Activated naive CD4-positive, alpha-beta T cell treated with anti-CD3 and anti-CD28 coated beads for 36 hours (primary cell): ENCODE measurements around the gene LRGUK. TPM values are rescaled to one million over a fixed set of nuclear protein-coding genes. Genes with fewer than 3 reads are reported as not detected.
"Not testable (repeated sequence)": the region's sequence is repeated elsewhere in the genome, so short reads cannot be mapped to it uniquely, and the experiment has no call there.

Experiments
- CTCF ChIA-PET: fragments of 350-600 bp; sonication (Branson Sonifier 250); formaldehyde crosslinking; loops from one replicate; lab custom pipeline; 2021; ENCODE audit warnings: antibody characterized with exemption; lab: Charles Lee
- DNase-seq: peaks from one replicate; pipeline ENCODE4 v3.0.0-alpha.2; 2020
- H3K27ac Mint-ChIP-seq: one replicate; pipeline ENCODE4 v1.8.0; 2021; ENCODE audit warnings: mild to moderate bottlenecking, mixed read lengths
- H3K27me3 Mint-ChIP-seq: one replicate; pipeline ENCODE4 v1.8.0; 2021; ENCODE audit warnings: low read depth, mixed read lengths
- H3K36me3 Mint-ChIP-seq: one replicate; pipeline ENCODE4 v1.8.0; 2021; ENCODE audit warnings: low read depth, mixed read lengths
- H3K4me1 Mint-ChIP-seq: one replicate; pipeline ENCODE4 v1.8.0; 2021; ENCODE audit warnings: low read depth, mixed read lengths
- H3K4me3 Mint-ChIP-seq: one replicate; pipeline ENCODE4 v1.8.0; 2021; ENCODE audit warnings: mild to moderate bottlenecking, moderate library complexity, mixed read lengths
- H3K9me3 Mint-ChIP-seq: one replicate; pipeline ENCODE4 v1.8.0; 2021; ENCODE audit warnings: mixed read lengths
- intact Hi-C: fragments of 100-400 bp; cut with micrococcal nuclease; formaldehyde crosslinking; loops from one replicate; pipeline ENCODE4 v1.15.1; 2023
- total RNA-seq, 2 experiments: library from RNA; stranded (reverse); gene quantifications; one replicate each; pipeline ENCODE4 v1.2.3, GENCODE V29; 2021

LRGUK gene
- total RNA-seq, 2 experiments from 2014 or later, result 0.07 to 0.14 TPM

GRCh38 chr7:134220236-134220635, 93.1 kb downstream of the LRGUK start:
- no peak overlapping the region for H3K27ac Mint-ChIP-seq
- H3K4me1 Mint-ChIP-seq, result no peaks in the 10 kb centered on the region
- H3K36me3 Mint-ChIP-seq, result no peaks in the 10 kb centered on the region

GRCh38 chr7:134231296-134231695, 104.2 kb downstream of the LRGUK start:
- intact Hi-C loops, H3K4me1 Mint-ChIP-seq, H3K9me3 Mint-ChIP-seq, H3K4me3 Mint-ChIP-seq, H3K36me3 Mint-ChIP-seq, H3K27ac Mint-ChIP-seq, CTCF ChIA-PET, DNase-seq: not testable (repeated sequence)
- peaks cover 13% of the 10 kb centered on the region for H3K27me3 Mint-ChIP-seq

More at GRCh38 chr7:134220236-134220635, 93.1 kb downstream of the LRGUK start:
- CTCF ChIA-PET, result no interaction called here
- intact Hi-C loops, result no loop called here
- no peaks in the 10 kb centered on the region for H3K9me3 Mint-ChIP-seq
- DNase-seq, result no peak
- peaks cover 5% of the 10 kb centered on the region for H3K27me3 Mint-ChIP-seq
- H3K4me3 Mint-ChIP-seq, result no peak overlapping the region

- H3K9me3 Mint-ChIP-seq, result no peaks in the 10 kb centered on the region
- H3K27ac Mint-ChIP-seq, result no peak overlapping the region
- H3K27me3 Mint-ChIP-seq, result peaks cover 25% of the 10 kb centered on the region
- H3K36me3 Mint-ChIP-seq, result peaks cover 4% of the 10 kb centered on the region
- H3K4me1 Mint-ChIP-seq, result no peaks in the 10 kb centered on the region
- H3K4me3 Mint-ChIP-seq, result no peak overlapping the region
- no peak for DNase-seq
- intact Hi-C loops, result no loop called here
- CTCF ChIA-PET, result no interaction called here
These were observed 107.1 kb downstream of the LRGUK start for GRCh38 chr7:134234216-134234615.

- intact Hi-C loops, result no loop called here
- Mint-ChIP-seq H3K27ac (no peak overlapping the region), H3K9me3 (peaks cover 8% of the 10 kb centered on the region), H3K36me3 (no peaks in the 10 kb centered on the region), H3K4me1 (no peaks in the 10 kb centered on the region), H3K4me3 (no peak overlapping the region), H3K27me3 (peaks cover 6% of the 10 kb centered on the region)
- CTCF ChIA-PET, result no interaction called here
- DNase-seq, result no peak
These were observed 118.1 kb downstream of the LRGUK start for GRCh38 chr7:134245253-134245652.

- no peak for DNase-seq
- intact Hi-C loops, result no loop called here
- Mint-ChIP-seq H3K4me1 (no peaks in the 10 kb centered on the region), H3K4me3 (no peak overlapping the region), H3K27ac (no peak overlapping the region), H3K9me3 (peaks cover 5% of the 10 kb centered on the region), H3K36me3 (no peaks in the 10 kb centered on the region), H3K27me3 (peaks cover 2% of the 10 kb centered on the region)
- CTCF ChIA-PET, result no interaction called here
These were observed 119.2 kb downstream of the LRGUK start for GRCh38 chr7:134246347-134246746.

GRCh38 chr7:134246761-134247160, 119.6 kb downstream of the LRGUK start:
- Mint-ChIP-seq H3K36me3 (no peaks in the 10 kb centered on the region), H3K4me1 (no peaks in the 10 kb centered on the region)

GRCh38 chr7:134248196-134248595, 121.1 kb downstream of the LRGUK start:
- Mint-ChIP-seq H3K4me1 (no peaks in the 10 kb centered on the region), H3K27ac (no peak overlapping the region), H3K36me3 (no peaks in the 10 kb centered on the region), H3K9me3 (peaks cover 4% of the 10 kb centered on the region), H3K27me3 (no peaks in the 10 kb centered on the region), H3K4me3 (no peak overlapping the region)
- CTCF ChIA-PET, result no interaction called here
- DNase-seq, result no peak
- intact Hi-C loops, result no loop called here

More at GRCh38 chr7:134246761-134247160, 119.6 kb downstream of the LRGUK start:
- CTCF ChIA-PET, result no interaction called here
- intact Hi-C loops, result no loop called here
- Mint-ChIP-seq H3K27ac (no peak overlapping the region), H3K27me3 (peaks cover under 1% of the 10 kb centered on the region), H3K4me3 (no peak overlapping the region), H3K9me3 (peaks cover 5% of the 10 kb centered on the region)
- no peak for DNase-seq

GRCh38 chr7:134254311-134254710, 127.2 kb downstream of the LRGUK start:
- H3K36me3 Mint-ChIP-seq, result no peaks in the 10 kb centered on the region
- H3K4me1 Mint-ChIP-seq, result no peaks in the 10 kb centered on the region
- no peak overlapping the region for H3K4me3 Mint-ChIP-seq
- DNase-seq, result no peak
- no peaks in the 10 kb centered on the region for H3K27me3 Mint-ChIP-seq
- intact Hi-C loops, result no loop called here
- CTCF ChIA-PET, result no interaction called here
- peaks cover 2% of the 10 kb centered on the region for H3K9me3 Mint-ChIP-seq
- no peak overlapping the region for H3K27ac Mint-ChIP-seq

GRCh38 chr7:134255814-134256213, 128.7 kb downstream of the LRGUK start:
- intact Hi-C loops, result no loop called here
- H3K27me3 Mint-ChIP-seq, result no peaks in the 10 kb centered on the region
- H3K4me3 Mint-ChIP-seq, result no peak overlapping the region
- H3K36me3 Mint-ChIP-seq, result no peaks in the 10 kb centered on the region
- H3K4me1 Mint-ChIP-seq, result no peaks in the 10 kb centered on the region
- CTCF ChIA-PET, result no interaction called here
- no peak overlapping the region for H3K27ac Mint-ChIP-seq
- DNase-seq, result no peak
- peaks cover 2% of the 10 kb centered on the region for H3K9me3 Mint-ChIP-seq

- intact Hi-C loops, result no loop called here
- CTCF ChIA-PET, result no interaction called here
- H3K9me3 Mint-ChIP-seq, result peaks cover 8% of the 10 kb centered on the region
These were observed 135.2 kb downstream of the LRGUK start for GRCh38 chr7:134262322-134262721.

GRCh38 chr7:134276951-134277350, 149.8 kb downstream of the LRGUK start:
- H3K27ac Mint-ChIP-seq, result no peak overlapping the region
- no peak for DNase-seq
- CTCF ChIA-PET, result no interaction called here
- H3K36me3 Mint-ChIP-seq, result no peaks in the 10 kb centered on the region
- H3K9me3 Mint-ChIP-seq, result peaks cover 3% of the 10 kb centered on the region
- no peak overlapping the region for H3K4me3 Mint-ChIP-seq
- no peaks in the 10 kb centered on the region for H3K4me1 Mint-ChIP-seq
- intact Hi-C loops, result no loop called here
- H3K27me3 Mint-ChIP-seq, result peaks cover 23% of the 10 kb centered on the region

More at GRCh38 chr7:134262322-134262721, 135.2 kb downstream of the LRGUK start:
- Mint-ChIP-seq H3K36me3 (no peaks in the 10 kb centered on the region), H3K27me3 (peaks cover 3% of the 10 kb centered on the region), H3K4me1 (no peaks in the 10 kb centered on the region), H3K4me3 (no peak overlapping the region), H3K27ac (no peak overlapping the region)
- no peak for DNase-seq

GRCh38 chr7:134278502-134279153, 151.5 kb downstream of the LRGUK start:
- intact Hi-C loops, result no loop called here
- Mint-ChIP-seq H3K4me1 (no peaks in the 10 kb centered on the region), H3K9me3 (no peaks in the 10 kb centered on the region), H3K27ac (no peak overlapping the region), H3K4me3 (no peak overlapping the region), H3K27me3 (peaks cover 26% of the 10 kb centered on the region), H3K36me3 (no peaks in the 10 kb centered on the region)
- no peak for DNase-seq
- CTCF ChIA-PET, result no interaction called here

- no peak overlapping the region for H3K27ac Mint-ChIP-seq
- peaks cover 26% of the 10 kb centered on the region for H3K27me3 Mint-ChIP-seq
- no peak for DNase-seq
- intact Hi-C loops, result no loop called here
- H3K4me1 Mint-ChIP-seq, result no peaks in the 10 kb centered on the region
- H3K36me3 Mint-ChIP-seq, result no peaks in the 10 kb centered on the region
- no peak overlapping the region for H3K4me3 Mint-ChIP-seq
- CTCF ChIA-PET, result no interaction called here
- H3K9me3 Mint-ChIP-seq, result no peaks in the 10 kb centered on the region
These were observed 152.2 kb downstream of the LRGUK start for GRCh38 chr7:134279336-134279735.
